CD14-positive monocyte (primary cell): ENCODE data around the gene SPDL1. TPM values are rescaled to one million over a fixed set of nuclear protein-coding genes. Genes with fewer than 3 reads are reported as not detected.

Experiments used
- DNase-seq, 3 donors: peaks; one replicate each; pipeline ENCODE4 v3.0.0-alpha.2; 2011 to 2022
- H2AFZ ChIP-seq: 2 replicates; pipeline ENCODE4 v1.6.0; 2012; ENCODE audit warnings: mild to moderate bottlenecking, low read depth, low read length, inconsistent platforms; ENCODE audit not compliant: insufficient read depth, poor library complexity, severe bottlenecking
- H3K27ac ChIP-seq, 2 donors: 1 replicate in 1 of 2; 2 replicates in 1 of 2; pipeline ENCODE4 v1.5.1; 2012 to 2013; ENCODE audit warnings: low read length in 2 of 2, control low read depth in 1 of 2, inconsistent platforms in 1 of 2, low read depth in 1 of 2, mild to moderate bottlenecking in 1 of 2
- H3K27me3 ChIP-seq, 2 donors: one replicate each; pipeline versions ENCODE4 v1.6.0 to v1.6.1; 2011 to 2013; ENCODE audit warnings: low read length in 2 of 2; ENCODE audit not compliant: control insufficient read depth in 2 of 2, insufficient read depth in 2 of 2
- H3K36me3 ChIP-seq, 2 donors: replicated peaks in 1 of 2; 1 replicate in 1 of 2; 2 replicates in 1 of 2; pipeline versions ENCODE4 v1.5.1 to v1.6.1; 2012 to 2013; ENCODE audit warnings: low read length in 2 of 2, control low read depth in 1 of 2, inconsistent platforms in 1 of 2, mild to moderate bottlenecking in 1 of 2; ENCODE audit not compliant: insufficient read depth in 2 of 2, control insufficient read depth in 1 of 2
- H3K4me1 ChIP-seq, 2 donors: 1 replicate in 1 of 2; 2 replicates in 1 of 2; pipeline versions ENCODE4 v1.5.1 to v1.6.1; 2012 to 2013; ENCODE audit warnings: low read length in 2 of 2, control low read depth in 1 of 2, inconsistent platforms in 1 of 2, mild to moderate bottlenecking in 1 of 2, moderate library complexity in 1 of 2; ENCODE audit not compliant: insufficient read depth in 2 of 2, control insufficient read depth in 1 of 2
- H3K4me2 ChIP-seq: replicated peaks from 2 replicates; pipeline ENCODE3; 2012; ENCODE audit warnings: low read length, moderate library complexity, mild to moderate bottlenecking; ENCODE audit not compliant: poor library complexity, severe bottlenecking; ENCODE audit errors: extremely low read depth
- H3K4me3 ChIP-seq, 3 experiments: fragments of 200-600 bp in 1 of 3; sonication (generic) in 1 of 3; replicated peaks in 1 of 3; 1 replicate in 2 of 3; 2 replicates in 1 of 3; pipeline ENCODE4 v1.5.1; 2011 to 2013; ENCODE audit warnings: low read length in 3 of 3, mild to moderate bottlenecking in 3 of 3, control low read depth in 2 of 3, low read depth in 2 of 3, inconsistent platforms in 1 of 3, moderate library complexity in 1 of 3
- H3K79me2 ChIP-seq: 2 replicates; pipeline ENCODE4 v1.6.0; 2012; ENCODE audit warnings: mild to moderate bottlenecking, control low read depth, inconsistent platforms, low read length, moderate library complexity; ENCODE audit not compliant: insufficient read depth
- H3K9ac ChIP-seq: 2 replicates; pipeline ENCODE4 v1.6.0; 2017; ENCODE audit warnings: low read length, mild to moderate bottlenecking; ENCODE audit not compliant: insufficient read depth, poor library complexity, severe bottlenecking
- H3K9me3 ChIP-seq, 2 donors: replicated peaks in 1 of 2; 1 replicate in 1 of 2; 2 replicates in 1 of 2; pipeline versions ENCODE4 v1.5.1 to v1.6.1; 2012 to 2013; ENCODE audit warnings: low read length in 2 of 2, control low read depth in 1 of 2; ENCODE audit not compliant: control insufficient read depth in 1 of 2, insufficient read depth in 1 of 2
- H4K20me1 ChIP-seq: 2 replicates; pipeline ENCODE4 v1.6.0; 2012; ENCODE audit warnings: mild to moderate bottlenecking, low read length, control low read depth, moderate library complexity; ENCODE audit not compliant: insufficient read depth
- H3K27ac Mint-ChIP-seq, 7 donors: one replicate each; pipeline ENCODE4 v1.8.0; 2020; ENCODE audit warnings: mild to moderate bottlenecking in 7 of 7, mixed read lengths in 7 of 7, moderate library complexity in 6 of 7, inconsistent platforms in 2 of 7
- H3K27me3 Mint-ChIP-seq, 3 donors: one replicate each; pipeline ENCODE4 v1.8.0; 2021 to 2022; ENCODE audit warnings: low read depth in 3 of 3, mild to moderate bottlenecking in 3 of 3, mixed read lengths in 3 of 3, moderate library complexity in 3 of 3, inconsistent platforms in 1 of 3
- H3K36me3 Mint-ChIP-seq, 2 donors: one replicate each; pipeline ENCODE4 v1.8.0; 2020; ENCODE audit warnings: mixed read lengths in 2 of 2, inconsistent platforms in 1 of 2, mild to moderate bottlenecking in 1 of 2
- H3K4me1 Mint-ChIP-seq: one replicate; pipeline ENCODE4 v1.8.0; 2020; ENCODE audit warnings: mild to moderate bottlenecking, mixed read lengths
- H3K4me3 Mint-ChIP-seq, 2 donors: one replicate each; pipeline ENCODE4 v1.8.0; 2020; ENCODE audit warnings: mild to moderate bottlenecking in 2 of 2, mixed read lengths in 2 of 2, moderate library complexity in 1 of 2
- H3K9me3 Mint-ChIP-seq, 7 donors: one replicate each; pipeline ENCODE4 v1.8.0; 2020 to 2022; ENCODE audit warnings: mixed read lengths in 7 of 7, mild to moderate bottlenecking in 6 of 7, moderate library complexity in 6 of 7, inconsistent platforms in 2 of 7
- CTCF ChIP-seq: fragments of 200-600 bp; IDR thresholded peaks from one replicate; pipeline ENCODE4 v1.8.0; 2022; ENCODE audit warnings: antibody characterized with exemption, mild to moderate bottlenecking
- WGBS: methylation state at CpG from one replicate; pipeline ENCODE4 v1.1.5; 2013; ENCODE audit warnings: missing lambda C conversion rate; ENCODE audit not compliant: insufficient coverage; 5-methylcytosine and 5-hydroxymethylcytosine counted together
- intact Hi-C, 2 donors: fragments of 100-400 bp; cut with micrococcal nuclease; formaldehyde crosslinking; loops; one replicate each; pipeline versions ENCODE4 v1.15.0 to v1.15.1; 2023
- polyA plus RNA-seq, 3 donors: library from polyadenylated mRNA; depleted of rRNA in 1 of 3; unstranded in 2 of 3; stranded (reverse) in 1 of 3; fragments of 300-500 nt in 2 of 3; fragments of >200 nt in 1 of 3; fragmentation: Illumina TruSeq in 2 of 3; gene quantifications; 1 replicate in 2 of 3; 2 replicates in 1 of 3; pipeline ENCODE4 v1.2.3, GENCODE V29; 2012 to 2021

Gene SPDL1
- polyA plus RNA-seq, 3 donors: 1.4 to 1.6 (median 1.6) TPM

GRCh38 chr5:169549453-169550100 lies 34.0 kb upstream of the SPDL1 start:
- no peak overlapping the region for H3K4me3 ChIP-seq
- intact Hi-C loops: no loop called here
- Mint-ChIP-seq H3K4me1 (no peaks in the 10 kb centered on the region), H3K36me3 (no peaks in the 10 kb centered on the region), H3K9me3 (peaks cover 0 to 3% (median 0%) of the 10 kb centered on the region in 7 donors), H3K27ac (no peak overlapping the region), H3K4me3 (peak overlapping the region in 1 of 2 donors; percentile 17), H3K27me3 (peaks cover 11 to 25% (median 13%) of the 10 kb centered on the region in 3 donors)
- H3K4me2 ChIP-seq: no peak overlapping the region
- no peak overlapping the region for H3K27ac ChIP-seq
- H3K79me2 ChIP-seq: no peaks in the 10 kb centered on the region
- H3K9me3 ChIP-seq: no peaks in the 10 kb centered on the region
- H3K9ac ChIP-seq: no peak overlapping the region
- DNase-seq: no peak
- no CpG with 5 or more reads among the region's 1 CpG for WGBS
- no peaks in the 10 kb centered on the region for H4K20me1 ChIP-seq
- H3K36me3 ChIP-seq: no peaks in the 10 kb centered on the region
- peaks cover 9 to 11% of the 10 kb centered on the region in 2 donors for H3K27me3 ChIP-seq
- no peak overlapping the region for H2AFZ ChIP-seq
- TF ChIP-seq CTCF: no peak
- H3K4me1 ChIP-seq: no peaks in the 10 kb centered on the region

- no CpG with 5 or more reads among the region's 4 CpGs for WGBS
- H4K20me1 ChIP-seq: no peaks in the 10 kb centered on the region
Measured at GRCh38 chr5:169550227-169550626, 33.3 kb upstream of the SPDL1 start.

More at GRCh38 chr5:169550227-169550626, 33.3 kb upstream of the SPDL1 start:
- DNase-seq: no peak
- no peak overlapping the region for H3K9ac ChIP-seq
- H3K27me3 ChIP-seq: peaks cover 9 to 11% of the 10 kb centered on the region in 2 donors
- peaks cover 0 to 3% (median 0%) of the 10 kb centered on the region in 7 donors for H3K9me3 Mint-ChIP-seq
- no peak overlapping the region for H3K27ac ChIP-seq
- no peaks in the 10 kb centered on the region for H3K9me3 ChIP-seq
- H3K4me2 ChIP-seq: no peak overlapping the region
- H2AFZ ChIP-seq: no peak overlapping the region
- intact Hi-C loops: no loop called here
- H3K27me3 Mint-ChIP-seq: peaks cover 11 to 25% (median 13%) of the 10 kb centered on the region in 3 donors
- TF ChIP-seq CTCF: no peak
- H3K36me3 ChIP-seq: no peaks in the 10 kb centered on the region
- H3K79me2 ChIP-seq: no peaks in the 10 kb centered on the region
- no peak overlapping the region for H3K27ac Mint-ChIP-seq
- H3K4me1 Mint-ChIP-seq: no peaks in the 10 kb centered on the region
- no peaks in the 10 kb centered on the region for H3K4me1 ChIP-seq
- no peak overlapping the region for H3K4me3 ChIP-seq
- no peak overlapping the region for H3K4me3 Mint-ChIP-seq
- no peaks in the 10 kb centered on the region for H3K36me3 Mint-ChIP-seq
